IMR-90 (cell line): Measurements from ENCODE around the gene LTBP1. TPM values are rescaled to one million over a fixed set of nuclear protein-coding genes. Genes with fewer than 3 reads are reported as not detected.
A peak's percentile ranks its signal among the peaks of the same experiment; 100 is the strongest.

Experiments
- ATAC-seq: fragments of 200-7000 bp; cut with Tn5 transposase; 2 replicates; pipeline ENCODE4 v1.9.1; 2020; ENCODE audit warnings: low read depth, mild to moderate bottlenecking, moderate library complexity
- BruUV-seq: library from RNA; stranded (reverse); fragments of 400-500 nt; replicated peaks from 2 replicates; lab custom pipeline; 2021; lab: Mats Ljungman, UMichigan
- CTCF ChIA-PET: fragments of 300-600 bp; formaldehyde crosslinking; extraction: SDS; loops from one replicate; lab custom pipeline; 2021; ENCODE audit warnings: antibody characterized with exemption; lab: Yijun Ruan, JAX
- POLR2A ChIA-PET: fragments of 300-600 bp; sonication (Branson Sonifier 250); formaldehyde crosslinking; loops from one replicate; lab custom pipeline; 2022; ENCODE audit warnings: antibody characterized with exemption; ENCODE audit not compliant: unreplicated experiment; lab: Charles Lee
- DNase-seq: peaks from one replicate; pipeline ENCODE4 v3.0.0; 2013
- H2AFZ ChIP-seq: replicated peaks from 2 replicates; pipeline ENCODE3; 2013; ENCODE audit warnings: low read length, mild to moderate bottlenecking; ENCODE audit not compliant: poor library complexity
- H2AK5ac ChIP-seq: 2 replicates; pipeline ENCODE4 v1.6.1; 2013; ENCODE audit warnings: low read depth, low read length, inconsistent platforms
- H2AK9ac ChIP-seq: replicated peaks from 2 replicates; pipeline ENCODE3; 2013; ENCODE audit warnings: mild to moderate bottlenecking, low read depth, low read length, moderate library complexity; ENCODE audit not compliant: poor library complexity
- H2BK120ac ChIP-seq: 2 replicates; pipeline ENCODE4 v1.6.1; 2013; ENCODE audit warnings: low read depth, low read length, inconsistent platforms
- H2BK15ac ChIP-seq: 3 replicates; pipeline ENCODE4 v1.6.1; 2013; ENCODE audit warnings: low read depth, low read length, inconsistent platforms
- H2BK20ac ChIP-seq: 2 replicates; pipeline ENCODE4 v1.6.1; 2013; ENCODE audit warnings: low read depth, mild to moderate bottlenecking, inconsistent platforms, low read length, moderate library complexity
- H2BK5ac ChIP-seq: 2 replicates; pipeline ENCODE4 v1.6.1; 2013; ENCODE audit warnings: mild to moderate bottlenecking, low read depth, low read length, inconsistent platforms; ENCODE audit not compliant: poor library complexity, severe bottlenecking
- H3K14ac ChIP-seq: replicated peaks from 2 replicates; pipeline ENCODE4 v1.6.1; 2013; ENCODE audit warnings: low read depth, low read length, inconsistent platforms
- H3K18ac ChIP-seq: 2 replicates; pipeline ENCODE4 v1.6.1; 2013; ENCODE audit warnings: low read depth, low read length, control low read depth
- H3K23ac ChIP-seq: 2 replicates; pipeline ENCODE4 v1.6.1; 2013; ENCODE audit warnings: low read depth, low read length, inconsistent platforms
- H3K27ac ChIP-seq: 2 replicates; pipeline ENCODE4 v1.5.1; 2013; ENCODE audit warnings: mild to moderate bottlenecking, control low read depth, low read length; ENCODE audit not compliant: insufficient read depth
- H3K27me3 ChIP-seq: 2 replicates; pipeline ENCODE4 v1.6.1; 2013; ENCODE audit warnings: low read length; ENCODE audit not compliant: control insufficient read depth, insufficient read depth
- H3K36me3 ChIP-seq: 2 replicates; pipeline ENCODE4 v1.6.1; 2013; ENCODE audit warnings: low read length, mixed read lengths; ENCODE audit not compliant: control insufficient read depth, insufficient read depth
- H3K4ac ChIP-seq: 2 replicates; pipeline ENCODE4 v1.6.1; 2013; ENCODE audit warnings: low read depth, low read length, inconsistent platforms
- H3K4me1 ChIP-seq: 2 replicates; pipeline ENCODE4 v1.6.1; 2013; ENCODE audit warnings: low read length, mixed read lengths; ENCODE audit not compliant: control insufficient read depth, insufficient read depth
- H3K4me2 ChIP-seq: 2 replicates; pipeline ENCODE4 v1.6.1; 2013; ENCODE audit warnings: low read depth, mild to moderate bottlenecking, control low read depth, low read length, moderate library complexity
- H3K4me3 ChIP-seq: 2 replicates; pipeline ENCODE4 v1.5.1; 2013; ENCODE audit warnings: low read depth, mild to moderate bottlenecking, control low read depth, low read length, moderate library complexity; ENCODE audit not compliant: insufficient read depth
- H3K56ac ChIP-seq: 2 replicates; pipeline ENCODE4 v1.6.1; 2013; ENCODE audit warnings: low read length, inconsistent platforms; ENCODE audit not compliant: insufficient read depth; ENCODE audit errors: extremely low read depth
- H3K79me1 ChIP-seq, 2 experiments: 2 replicates each; pipeline ENCODE4 v1.6.1; 2013; ENCODE audit warnings: low read length in 2 of 2, inconsistent platforms in 1 of 2, low read depth in 1 of 2
- H3K9ac ChIP-seq: 2 replicates; pipeline ENCODE4 v1.6.1; 2013; ENCODE audit warnings: low read depth, low read length, control low read depth
- H3K9me1 ChIP-seq: 2 replicates; pipeline ENCODE4 v1.6.1; 2013; ENCODE audit warnings: low read length, inconsistent platforms; ENCODE audit not compliant: insufficient read depth
- H3K9me3 ChIP-seq: 2 replicates; pipeline ENCODE4 v1.6.1; 2013; ENCODE audit warnings: low read length; ENCODE audit not compliant: control insufficient read depth, insufficient read depth
- H4K20me1 ChIP-seq: 2 replicates; pipeline ENCODE4 v1.6.1; 2013; ENCODE audit warnings: low read length, inconsistent platforms; ENCODE audit not compliant: insufficient read depth
- H4K5ac ChIP-seq: 2 replicates; pipeline ENCODE4 v1.6.1; 2013; ENCODE audit warnings: mild to moderate bottlenecking, low read depth, low read length, control low read depth
- H4K8ac ChIP-seq, 2 experiments: 2 replicates each; pipeline ENCODE4 v1.6.1; 2013; ENCODE audit warnings: low read depth in 2 of 2, low read length in 2 of 2, control low read depth in 1 of 2, inconsistent platforms in 1 of 2
- H4K91ac ChIP-seq: 2 replicates; pipeline ENCODE4 v1.6.1; 2013; ENCODE audit warnings: low read depth, low read length, inconsistent platforms; ENCODE audit not compliant: insufficient read depth
- CHD1 ChIP-seq: IDR thresholded peaks from 2 replicates; pipeline ENCODE4 v1.6.1; 2012; ENCODE audit warnings: low read depth, low read length, improper control_type of control experiment
- CTCF ChIP-seq: conservative IDR thresholded peaks from 2 replicates; pipeline ENCODE4 v1.5.1; 2012; ENCODE audit warnings: mild to moderate bottlenecking, low read depth, low read length, improper control_type of control experiment
- ELK1 ChIP-seq: fragments of 150-350 bp; IDR thresholded peaks from 2 replicates; pipeline ENCODE4 v1.6.1; 2016; ENCODE audit warnings: low read depth, mild to moderate bottlenecking, low read length, moderate library complexity, borderline replicate concordance
- MAFK ChIP-seq: IDR thresholded peaks from 2 replicates; pipeline ENCODE4 v1.6.1; 2012; ENCODE audit warnings: low read depth, low read length, improper control_type of control experiment
- RAD21 ChIP-seq: IDR thresholded peaks from 2 replicates; pipeline ENCODE4 v1.6.1; 2012; ENCODE audit warnings: low read length, improper control_type of control experiment
- RFX5 ChIP-seq: IDR thresholded peaks from 2 replicates; pipeline ENCODE4 v1.8.0; 2012; ENCODE audit warnings: low read depth, mild to moderate bottlenecking, low read length, moderate library complexity
- SMC3 ChIP-seq: fragments of 150-350 bp; IDR thresholded peaks from 2 replicates; pipeline ENCODE4 v1.6.1; 2016; ENCODE audit warnings: low read depth, mild to moderate bottlenecking, antibody characterized with exemption, low read length, moderate library complexity
- WGBS, 2 experiments: methylation state at CpG; one replicate each; pipeline versions ENCODE4 v1.1.5 to v1.1.7; 2013; ENCODE audit warnings: missing lambda C conversion rate in 2 of 2; ENCODE audit not compliant: insufficient read length in 1 of 2; ENCODE audit errors: extremely low coverage in 2 of 2; 5-methylcytosine and 5-hydroxymethylcytosine counted together
- dilution Hi-C: fragments of 300-500 bp; cut with HindIII; formaldehyde crosslinking; loops from one replicate; pipeline ENCODE4 v1.14.3; 2018; ENCODE audit warnings: low sequenced_read_pairs; ENCODE audit not compliant: unreplicated experiment
- in situ Hi-C: fragments of 300-500 bp; cut with MboI; formaldehyde crosslinking; loops from 3 replicates; pipeline ENCODE4 v1.14.3; 2019; ENCODE audit warnings: low sequenced_read_pairs, inconsistent platforms, mixed read lengths
- intact Hi-C: fragments of 100-400 bp; cut with micrococcal nuclease; formaldehyde crosslinking; loops from 2 replicates; pipeline ENCODE4 v1.10.0; 2022
- polyA plus RNA-seq, 3 experiments: library from polyadenylated mRNA; depleted of rRNA; stranded (reverse); fragments of >200 nt; gene quantifications; 2 replicates each; pipeline ENCODE4 v1.2.3, GENCODE V29; 2012; ENCODE audit warnings: low replicate concordance in 1 of 3
- total RNA-seq: library from RNA; depleted of rRNA; stranded (reverse); fragments of >200 nt; gene quantifications from 2 replicates; pipeline ENCODE4 v1.2.3, GENCODE V29; 2012

Gene LTBP1
- total and polyA plus RNA-seq, 2 of the 4 experiments (the other 2 are of a cell fraction): 235 to 326 TPM

GRCh38 chr2:33213648-33214047, 266.9 kb downstream of the LTBP1 start:
- no TSS peak for BruUV-seq
- TF ChIP-seq RFX5 (no peak), CHD1 (no peak), MAFK (no peak), RAD21 (no peak), SMC3 (no peak), ELK1 (no peak), CTCF (no peak)

More at GRCh38 chr2:33213648-33214047, 266.9 kb downstream of the LTBP1 start:
- dilution Hi-C loops: no loop called here
- no peak overlapping the region for H3K4me2 ChIP-seq
- no peaks in the 10 kb centered on the region for H3K9me3 ChIP-seq
- ChIA-PET CTCF (no interaction called here), POLR2A (no interaction called here)
- peaks cover 32% of the 10 kb centered on the region for H3K9me1 ChIP-seq
- no peak overlapping the region for H3K56ac ChIP-seq
- H2BK15ac ChIP-seq: peak overlapping the region; percentile 98
- peak overlapping the region; percentile 89 for H3K18ac ChIP-seq
- intact Hi-C loops: loop anchor here (2.0 kb wide), 1 partner anchor 55 kb away; no protein-coding TSS in a partner anchor
- no peak overlapping the region for H3K9ac ChIP-seq
- H2AFZ ChIP-seq: no peak overlapping the region
- H3K27ac ChIP-seq: peak overlapping the region; percentile 68
- peaks cover 19% of the 10 kb centered on the region for H3K36me3 ChIP-seq
- peak overlapping the region; percentile 84 for H3K23ac ChIP-seq
- DNase-seq (peak; percentile 56), ATAC-seq (no peak)
- peak overlapping the region; percentile 92 for H2BK120ac ChIP-seq
- H3K79me1 ChIP-seq: peaks cover 30 to 68% of the 10 kb centered on the region in 2 experiments
- H2AK5ac ChIP-seq: peak overlapping the region; percentile 79
- peak overlapping the region; percentile 92 for H3K14ac ChIP-seq
- H3K4ac ChIP-seq: peak overlapping the region; percentile 94
- peak overlapping the region; percentile 93 for H2BK20ac ChIP-seq
- peak overlapping the region; percentile 98 for H4K91ac ChIP-seq
- no peaks in the 10 kb centered on the region for H3K27me3 ChIP-seq
- in situ Hi-C loops: no loop called here
- H3K4me1 ChIP-seq: peaks cover 38% of the 10 kb centered on the region
- peak overlapping the region; percentile 37 to 90; a peak in 3 of 4 replicates for H4K8ac ChIP-seq
- peak overlapping the region; percentile 84; the same call in 1 of the 2 replicates for H4K5ac ChIP-seq
- peak overlapping the region; percentile 99 for H2BK5ac ChIP-seq
- WGBS, 2 experiments: no CpG with 5 or more reads among the region's 2 CpGs
- H2AK9ac ChIP-seq: no peak overlapping the region
- no peaks in the 10 kb centered on the region for H4K20me1 ChIP-seq
- no peak overlapping the region for H3K4me3 ChIP-seq
